ENCODE results near the gene ZNF304. TPM values are rescaled to one million over a fixed set of nuclear protein-coding genes. Genes with fewer than 3 reads are reported as not detected.

Gene ZNF304
- total and polyA plus RNA-seq, 2 experiments from 2014 or later: 3.5 to 12.4 TPM

DNA sequence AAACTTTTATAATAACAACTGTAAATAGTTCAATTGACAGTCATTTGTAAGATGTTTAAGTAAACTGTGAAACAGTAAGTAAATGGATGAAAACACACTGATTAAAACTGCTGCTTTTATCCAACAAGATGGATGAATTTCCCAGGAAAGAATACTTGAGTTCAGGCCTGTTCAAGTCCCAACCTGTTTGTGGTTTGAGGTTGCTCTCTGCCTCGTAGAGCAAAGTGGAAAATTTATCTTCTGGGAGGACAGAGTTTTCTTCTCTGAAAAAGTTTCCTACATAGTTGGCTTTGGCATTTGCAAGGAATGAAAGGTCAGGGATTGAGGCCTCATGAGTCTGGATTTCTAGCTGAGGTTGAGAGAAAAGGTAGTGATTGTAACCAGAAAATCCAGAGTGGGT, 46.0 kb upstream of the ZNF304 start:
- Histone ChIP-seq H3K27me3 (ENCODE audit: insufficient read depth) (no peaks in the 10 kb centered on the region), H3K4me2 (no peak overlapping the region), H4K20me1 (replicated peaks; ENCODE audit: insufficient read depth) (peaks cover 7% of the 10 kb centered on the region; the same call in 1 of the 2 replicates), H3K9me2 (ENCODE audit: insufficient read depth) (no peaks in the 10 kb centered on the region), H3K4me1 (ENCODE audit: insufficient read depth) (no peaks in the 10 kb centered on the region), H3K4me3 (no peak overlapping the region), H3K79me2 (replicated peaks; ENCODE audit: insufficient read depth) (peaks cover 12% of the 10 kb centered on the region; the same call in 1 of the 2 replicates), H3K36me3 (ENCODE audit: insufficient read depth) (0 out of 2 replicates have a peak, but pooled peaks cover 3% of the 10 kb centered on the region), H2AFZ (no peak overlapping the region), H3F3A (replicated peaks; ENCODE audit: low read depth) (no peaks in the 10 kb centered on the region), H3K27ac (ENCODE audit: low read depth) (no peak overlapping the region)
- peaks cover 12% of the 10 kb centered on the region; the same call in 2 of the 3 replicates for H3K4me1 Mint-ChIP-seq
- no peak for DNase-seq (ENCODE audit: low spot score)
- no peaks in the 10 kb centered on the region for H3K9me3 Mint-ChIP-seq
- no peak for ATAC-seq
- peaks cover 18% of the 10 kb centered on the region for H3K36me3 Mint-ChIP-seq (ENCODE audit: low read depth)
- peaks cover 7% of the 10 kb centered on the region for H3K27me3 Mint-ChIP-seq (ENCODE audit: insufficient read depth, low read depth, poor library complexity)
- H3K4me3 Mint-ChIP-seq: no peak overlapping the region
- TF ChIP-seq ZNF114 (CRISPR knock-in tag; IDR thresholded peaks at IDR 0.05) (no peak), EZH2phosphoT487 (IDR thresholded peaks at IDR 0.05; ENCODE audit: unreplicated experiment) (no peak)
- TF ChIP-seq, protein P1, sequence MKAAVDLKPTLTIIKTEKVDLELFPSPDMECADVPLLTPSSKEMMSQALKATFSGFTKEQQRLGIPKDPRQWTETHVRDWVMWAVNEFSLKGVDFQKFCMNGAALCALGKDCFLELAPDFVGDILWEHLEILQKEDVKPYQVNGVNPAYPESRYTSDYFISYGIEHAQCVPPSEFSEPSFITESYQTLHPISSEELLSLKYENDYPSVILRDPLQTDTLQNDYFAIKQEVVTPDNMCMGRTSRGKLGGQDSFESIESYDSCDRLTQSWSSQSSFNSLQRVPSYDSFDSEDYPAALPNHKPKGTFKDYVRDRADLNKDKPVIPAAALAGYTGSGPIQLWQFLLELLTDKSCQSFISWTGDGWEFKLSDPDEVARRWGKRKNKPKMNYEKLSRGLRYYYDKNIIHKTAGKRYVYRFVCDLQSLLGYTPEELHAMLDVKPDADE (IDR thresholded peaks at IDR 0.05): no peak
- no peak overlapping the region for H3K27ac Mint-ChIP-seq

DNA sequence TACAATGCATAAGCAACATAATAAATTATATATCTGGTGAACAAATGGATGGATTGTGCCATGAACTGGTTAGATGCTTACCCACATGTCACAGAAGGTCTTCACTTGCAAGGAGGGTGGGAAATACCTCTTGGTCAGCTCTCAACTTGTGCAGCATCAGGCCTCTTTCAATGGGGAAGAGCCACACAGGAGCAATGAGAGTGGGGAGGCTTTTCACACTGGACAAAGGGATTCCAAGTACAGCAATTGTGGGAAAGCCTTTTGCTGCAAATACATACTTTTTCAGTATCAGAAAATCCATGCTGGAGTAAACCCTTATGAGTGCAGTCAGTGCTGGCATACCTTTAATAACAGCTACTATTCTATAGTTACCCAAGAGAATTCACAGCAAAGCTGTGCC, 42.6 kb upstream of the ZNF304 start:
- no peak overlapping the region for H3K4me3 Mint-ChIP-seq
- peaks cover 4% of the 10 kb centered on the region; the same call in 1 of the 3 replicates for H3K36me3 Mint-ChIP-seq (ENCODE audit: low read depth)
- Histone ChIP-seq H4K20me1 (replicated peaks; ENCODE audit: insufficient read depth) (peaks cover 7% of the 10 kb centered on the region; the same call in 1 of the 2 replicates), H3F3A (replicated peaks; ENCODE audit: low read depth) (no peaks in the 10 kb centered on the region), H3K4me1 (ENCODE audit: insufficient read depth) (no peaks in the 10 kb centered on the region), H2AFZ (no peak overlapping the region), H3K4me3 (no peak overlapping the region), H3K27me3 (ENCODE audit: insufficient read depth) (no peaks in the 10 kb centered on the region; the same call in 1 of the 2 replicates), H3K4me2 (no peak overlapping the region), H3K79me2 (replicated peaks; ENCODE audit: insufficient read depth) (no peaks in the 10 kb centered on the region; the same call in 1 of the 2 replicates), H3K36me3 (ENCODE audit: insufficient read depth) (no peaks in the 10 kb centered on the region), H3K9me2 (ENCODE audit: insufficient read depth) (no peaks in the 10 kb centered on the region), H3K27ac (ENCODE audit: low read depth) (no peak overlapping the region)
- no peaks in the 10 kb centered on the region for H3K4me1 Mint-ChIP-seq
- no peak overlapping the region for H3K27ac Mint-ChIP-seq
- TF ChIP-seq EZH2 (IDR thresholded peaks at IDR 0.05; ENCODE audit: low read depth, unreplicated experiment) (no peak), NANOG (IDR thresholded peaks at IDR 0.05; ENCODE audit: borderline replicate concordance) (no peak), JUNB (IDR thresholded peaks at IDR 0.05; ENCODE audit: unreplicated experiment) (no peak), ZNF114 (CRISPR knock-in tag; IDR thresholded peaks at IDR 0.05) (no peak), POLR2AphosphoS5 (IDR thresholded peaks at IDR 0.05; ENCODE audit: low read depth) (no peak), CREB1 (CRISPR knock-in tag; IDR thresholded peaks at IDR 0.05; ENCODE audit: low read depth) (no peak)
- TF ChIP-seq, protein P2, sequence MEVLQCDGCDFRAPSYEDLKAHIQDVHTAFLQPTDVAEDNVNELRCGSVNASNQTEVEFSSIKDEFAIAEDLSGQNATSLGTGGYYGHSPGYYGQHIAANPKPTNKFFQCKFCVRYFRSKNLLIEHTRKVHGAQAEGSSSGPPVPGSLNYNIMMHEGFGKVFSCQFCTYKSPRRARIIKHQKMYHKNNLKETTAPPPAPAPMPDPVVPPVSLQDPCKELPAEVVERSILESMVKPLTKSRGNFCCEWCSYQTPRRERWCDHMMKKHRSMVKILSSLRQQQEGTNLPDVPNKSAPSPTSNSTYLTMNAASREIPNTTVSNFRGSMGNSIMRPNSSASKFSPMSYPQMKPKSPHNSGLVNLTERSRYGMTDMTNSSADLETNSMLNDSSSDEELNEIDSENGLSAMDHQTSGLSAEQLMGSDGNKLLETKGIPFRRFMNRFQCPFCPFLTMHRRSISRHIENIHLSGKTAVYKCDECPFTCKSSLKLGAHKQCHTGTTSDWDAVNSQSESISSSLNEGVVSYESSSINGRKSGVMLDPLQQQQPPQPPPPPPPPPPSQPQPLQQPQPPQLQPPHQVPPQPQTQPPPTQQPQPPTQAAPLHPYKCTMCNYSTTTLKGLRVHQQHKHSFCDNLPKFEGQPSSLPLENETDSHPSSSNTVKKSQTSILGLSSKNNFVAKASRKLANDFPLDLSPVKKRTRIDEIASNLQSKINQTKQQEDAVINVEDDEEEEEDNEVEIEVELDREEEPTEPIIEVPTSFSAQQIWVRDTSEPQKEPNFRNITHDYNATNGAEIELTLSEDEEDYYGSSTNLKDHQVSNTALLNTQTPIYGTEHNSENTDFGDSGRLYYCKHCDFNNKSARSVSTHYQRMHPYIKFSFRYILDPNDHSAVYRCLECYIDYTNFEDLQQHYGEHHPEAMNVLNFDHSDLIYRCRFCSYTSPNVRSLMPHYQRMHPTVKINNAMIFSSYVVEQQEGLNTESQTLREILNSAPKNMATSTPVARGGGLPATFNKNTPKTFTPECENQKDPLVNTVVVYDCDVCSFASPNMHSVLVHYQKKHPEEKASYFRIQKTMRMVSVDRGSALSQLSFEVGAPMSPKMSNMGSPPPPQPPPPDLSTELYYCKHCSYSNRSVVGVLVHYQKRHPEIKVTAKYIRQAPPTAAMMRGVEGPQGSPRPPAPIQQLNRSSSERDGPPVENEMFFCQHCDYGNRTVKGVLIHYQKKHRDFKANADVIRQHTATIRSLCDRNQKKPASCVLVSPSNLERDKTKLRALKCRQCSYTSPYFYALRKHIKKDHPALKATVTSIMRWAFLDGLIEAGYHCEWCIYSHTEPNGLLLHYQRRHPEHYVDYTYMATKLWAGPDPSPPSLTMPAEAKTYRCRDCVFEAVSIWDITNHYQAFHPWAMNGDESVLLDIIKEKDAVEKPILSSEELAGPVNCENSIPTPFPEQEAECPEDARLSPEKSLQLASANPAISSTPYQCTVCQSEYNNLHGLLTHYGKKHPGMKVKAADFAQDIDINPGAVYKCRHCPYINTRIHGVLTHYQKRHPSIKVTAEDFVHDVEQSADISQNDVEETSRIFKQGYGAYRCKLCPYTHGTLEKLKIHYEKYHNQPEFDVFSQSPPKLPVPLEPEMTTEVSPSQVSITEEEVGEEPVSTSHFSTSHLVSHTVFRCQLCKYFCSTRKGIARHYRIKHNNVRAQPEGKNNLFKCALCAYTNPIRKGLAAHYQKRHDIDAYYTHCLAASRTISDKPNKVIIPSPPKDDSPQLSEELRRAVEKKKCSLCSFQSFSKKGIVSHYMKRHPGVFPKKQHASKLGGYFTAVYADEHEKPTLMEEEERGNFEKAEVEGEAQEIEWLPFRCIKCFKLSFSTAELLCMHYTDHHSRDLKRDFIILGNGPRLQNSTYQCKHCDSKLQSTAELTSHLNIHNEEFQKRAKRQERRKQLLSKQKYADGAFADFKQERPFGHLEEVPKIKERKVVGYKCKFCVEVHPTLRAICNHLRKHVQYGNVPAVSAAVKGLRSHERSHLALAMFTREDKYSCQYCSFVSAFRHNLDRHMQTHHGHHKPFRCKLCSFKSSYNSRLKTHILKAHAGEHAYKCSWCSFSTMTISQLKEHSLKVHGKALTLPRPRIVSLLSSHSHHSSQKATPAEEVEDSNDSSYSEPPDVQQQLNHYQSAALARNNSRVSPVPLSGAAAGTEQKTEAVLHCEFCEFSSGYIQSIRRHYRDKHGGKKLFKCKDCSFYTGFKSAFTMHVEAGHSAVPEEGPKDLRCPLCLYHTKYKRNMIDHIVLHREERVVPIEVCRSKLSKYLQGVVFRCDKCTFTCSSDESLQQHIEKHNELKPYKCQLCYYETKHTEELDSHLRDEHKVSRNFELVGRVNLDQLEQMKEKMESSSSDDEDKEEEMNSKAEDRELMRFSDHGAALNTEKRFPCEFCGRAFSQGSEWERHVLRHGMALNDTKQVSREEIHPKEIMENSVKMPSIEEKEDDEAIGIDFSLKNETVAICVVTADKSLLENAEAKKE (CRISPR knock-in tag; IDR thresholded peaks at IDR 0.05): no peak
- TF ChIP-seq, protein P1 (IDR thresholded peaks at IDR 0.05): no peak
- no peak for ATAC-seq
- H3K27me3 Mint-ChIP-seq (ENCODE audit: insufficient read depth, low read depth, poor library complexity): peaks cover 6% of the 10 kb centered on the region
- DNase-seq (ENCODE audit: low spot score): no peak
- no peaks in the 10 kb centered on the region for H3K9me3 Mint-ChIP-seq

Data from GM23338 (cell line).